ENCODE data around the gene EXD3. TPM values are rescaled to one million over a fixed set of nuclear protein-coding genes. Genes with fewer than 3 reads are reported as not detected.

Gene EXD3
- total and polyA plus RNA-seq, 9 of the 15 experiments (the other 6 are each of a cell fraction or from before 2014, with no cell fraction given) = 0.29 to 12.5 (median 3.9) TPM

DNA sequence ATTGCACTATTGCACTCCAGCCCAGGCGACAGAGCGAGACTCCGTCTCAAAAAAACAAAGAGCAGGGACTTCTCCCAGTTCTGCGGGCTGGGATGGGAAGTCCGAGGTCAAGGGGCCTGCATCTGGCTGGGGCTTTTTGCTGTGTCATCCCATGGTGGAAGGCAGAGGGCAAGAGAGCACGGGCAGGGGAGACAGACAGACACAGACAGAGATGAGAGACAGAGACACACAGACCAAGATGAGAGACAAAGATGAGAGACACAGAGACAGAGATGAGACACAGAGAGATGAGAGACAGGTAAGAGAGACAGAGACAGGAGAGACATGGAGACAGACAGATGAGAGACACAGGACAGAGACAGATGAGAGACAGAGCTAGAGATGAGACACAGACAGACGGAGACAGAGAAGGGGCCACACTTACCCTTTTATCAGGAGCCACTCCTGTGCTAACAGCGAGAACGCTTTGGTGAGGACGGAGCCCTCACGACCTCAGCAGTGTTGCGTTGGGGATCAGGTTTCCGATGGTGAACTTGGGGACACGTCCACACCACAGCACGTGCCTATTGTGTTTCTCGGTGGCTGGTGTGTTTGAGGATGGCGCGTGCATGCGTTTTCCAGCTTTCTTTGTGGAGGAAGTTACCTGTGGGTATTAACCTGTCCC is 154.3 kb downstream of the EXD3 start (continued):
- TF ChIP-seq, protein P1, sequence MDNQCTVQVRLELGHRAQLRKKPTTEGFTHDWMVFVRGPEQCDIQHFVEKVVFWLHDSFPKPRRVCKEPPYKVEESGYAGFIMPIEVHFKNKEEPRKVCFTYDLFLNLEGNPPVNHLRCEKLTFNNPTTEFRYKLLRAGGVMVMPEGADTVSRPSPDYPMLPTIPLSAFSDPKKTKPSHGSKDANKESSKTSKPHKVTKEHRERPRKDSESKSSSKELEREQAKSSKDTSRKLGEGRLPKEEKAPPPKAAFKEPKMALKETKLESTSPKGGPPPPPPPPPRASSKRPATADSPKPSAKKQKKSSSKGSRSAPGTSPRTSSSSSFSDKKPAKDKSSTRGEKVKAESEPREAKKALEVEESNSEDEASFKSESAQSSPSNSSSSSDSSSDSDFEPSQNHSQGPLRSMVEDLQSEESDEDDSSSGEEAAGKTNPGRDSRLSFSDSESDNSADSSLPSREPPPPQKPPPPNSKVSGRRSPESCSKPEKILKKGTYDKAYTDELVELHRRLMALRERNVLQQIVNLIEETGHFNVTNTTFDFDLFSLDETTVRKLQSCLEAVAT (IDR thresholded peaks at IDR 0.05) = peak; percentile 78 to 93; a peak in 2 of 4 replicates
- TF ChIP-seq, protein P2, sequence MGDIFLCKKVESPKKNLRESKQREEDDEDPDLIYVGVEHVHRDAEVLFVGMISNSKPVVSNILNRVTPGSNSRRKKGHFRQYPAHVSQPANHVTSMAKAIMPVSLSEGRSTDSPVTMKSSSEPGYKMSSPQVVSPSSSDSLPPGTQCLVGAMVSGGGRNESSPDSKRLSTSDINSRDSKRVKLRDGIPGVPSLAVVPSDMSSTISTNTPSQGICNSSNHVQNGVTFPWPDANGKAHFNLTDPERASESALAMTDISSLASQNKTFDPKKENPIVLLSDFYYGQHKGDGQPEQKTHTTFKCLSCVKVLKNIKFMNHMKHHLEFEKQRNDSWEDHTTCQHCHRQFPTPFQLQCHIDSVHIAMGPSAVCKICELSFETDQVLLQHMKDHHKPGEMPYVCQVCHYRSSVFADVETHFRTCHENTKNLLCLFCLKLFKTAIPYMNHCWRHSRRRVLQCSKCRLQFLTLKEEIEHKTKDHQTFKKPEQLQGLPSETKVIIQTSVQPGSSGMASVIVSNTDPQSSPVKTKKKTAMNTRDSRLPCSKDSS (IDR thresholded peaks at IDR 0.05; ENCODE audit: low read depth, partially characterized antibody) = no peak
- TF ChIP-seq E2F3 (CRISPR knock-in tag; IDR thresholded peaks at IDR 0.05) (no peak), ZNF184 (CRISPR knock-in tag; IDR thresholded peaks at IDR 0.05) (no peak), ZNF140 (CRISPR knock-in tag; IDR thresholded peaks at IDR 0.05) (no peak), FOXA3 (CRISPR knock-in tag; conservative IDR thresholded peaks at IDR 0.05 in 1 of 2, IDR thresholded peaks at IDR 0.05 in 1 of 2) (no peak; a peak in 2 of 4 replicates), TOE1 (IDR thresholded peaks at IDR 0.05; ENCODE audit: borderline replicate concordance) (peak; percentile 65; the same call in 1 of the 2 replicates), TOE1 (CRISPR knock-in tag; IDR thresholded peaks at IDR 0.05; ENCODE audit: borderline replicate concordance, low read depth) (no peak), CSDE1 (IDR thresholded peaks at IDR 0.05) (no peak), PHB (CRISPR knock-in tag; IDR thresholded peaks at IDR 0.05) (no peak), BCL6 (CRISPR knock-in tag; IDR thresholded peaks at IDR 0.05) (no peak), ZNF445 (CRISPR knock-in tag; IDR thresholded peaks at IDR 0.05; ENCODE audit: low read depth) (no peak), YBX1 (IDR thresholded peaks at IDR 0.05) (no peak), ETV6 (IDR thresholded peaks at IDR 0.05; ENCODE audit: borderline replicate concordance in 1 of 2, low read depth in 2 of 2, low read length in 1 of 2) (0 out of 4 replicates have a peak, but pooled peaks of 1 of the 2 experiments have one; percentile 25), ETV6 (CRISPR knock-in tag; IDR thresholded peaks at IDR 0.05; ENCODE audit: borderline replicate concordance) (no peak)
- TF ChIP-seq, protein P3, sequence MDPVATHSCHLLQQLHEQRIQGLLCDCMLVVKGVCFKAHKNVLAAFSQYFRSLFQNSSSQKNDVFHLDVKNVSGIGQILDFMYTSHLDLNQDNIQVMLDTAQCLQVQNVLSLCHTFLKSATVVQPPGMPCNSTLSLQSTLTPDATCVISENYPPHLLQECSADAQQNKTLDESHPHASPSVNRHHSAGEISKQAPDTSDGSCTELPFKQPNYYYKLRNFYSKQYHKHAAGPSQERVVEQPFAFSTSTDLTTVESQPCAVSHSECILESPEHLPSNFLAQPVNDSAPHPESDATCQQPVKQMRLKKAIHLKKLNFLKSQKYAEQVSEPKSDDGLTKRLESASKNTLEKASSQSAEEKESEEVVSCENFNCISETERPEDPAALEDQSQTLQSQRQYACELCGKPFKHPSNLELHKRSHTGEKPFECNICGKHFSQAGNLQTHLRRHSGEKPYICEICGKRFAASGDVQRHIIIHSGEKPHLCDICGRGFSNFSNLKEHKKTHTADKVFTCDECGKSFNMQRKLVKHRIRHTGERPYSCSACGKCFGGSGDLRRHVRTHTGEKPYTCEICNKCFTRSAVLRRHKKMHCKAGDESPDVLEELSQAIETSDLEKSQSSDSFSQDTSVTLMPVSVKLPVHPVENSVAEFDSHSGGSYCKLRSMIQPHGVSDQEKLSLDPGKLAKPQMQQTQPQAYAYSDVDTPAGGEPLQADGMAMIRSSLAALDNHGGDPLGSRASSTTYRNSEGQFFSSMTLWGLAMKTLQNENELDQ (CRISPR knock-in tag; IDR thresholded peaks at IDR 0.05; ENCODE audit: borderline replicate concordance) = no peak
- TF ChIP-seq, protein P4, sequence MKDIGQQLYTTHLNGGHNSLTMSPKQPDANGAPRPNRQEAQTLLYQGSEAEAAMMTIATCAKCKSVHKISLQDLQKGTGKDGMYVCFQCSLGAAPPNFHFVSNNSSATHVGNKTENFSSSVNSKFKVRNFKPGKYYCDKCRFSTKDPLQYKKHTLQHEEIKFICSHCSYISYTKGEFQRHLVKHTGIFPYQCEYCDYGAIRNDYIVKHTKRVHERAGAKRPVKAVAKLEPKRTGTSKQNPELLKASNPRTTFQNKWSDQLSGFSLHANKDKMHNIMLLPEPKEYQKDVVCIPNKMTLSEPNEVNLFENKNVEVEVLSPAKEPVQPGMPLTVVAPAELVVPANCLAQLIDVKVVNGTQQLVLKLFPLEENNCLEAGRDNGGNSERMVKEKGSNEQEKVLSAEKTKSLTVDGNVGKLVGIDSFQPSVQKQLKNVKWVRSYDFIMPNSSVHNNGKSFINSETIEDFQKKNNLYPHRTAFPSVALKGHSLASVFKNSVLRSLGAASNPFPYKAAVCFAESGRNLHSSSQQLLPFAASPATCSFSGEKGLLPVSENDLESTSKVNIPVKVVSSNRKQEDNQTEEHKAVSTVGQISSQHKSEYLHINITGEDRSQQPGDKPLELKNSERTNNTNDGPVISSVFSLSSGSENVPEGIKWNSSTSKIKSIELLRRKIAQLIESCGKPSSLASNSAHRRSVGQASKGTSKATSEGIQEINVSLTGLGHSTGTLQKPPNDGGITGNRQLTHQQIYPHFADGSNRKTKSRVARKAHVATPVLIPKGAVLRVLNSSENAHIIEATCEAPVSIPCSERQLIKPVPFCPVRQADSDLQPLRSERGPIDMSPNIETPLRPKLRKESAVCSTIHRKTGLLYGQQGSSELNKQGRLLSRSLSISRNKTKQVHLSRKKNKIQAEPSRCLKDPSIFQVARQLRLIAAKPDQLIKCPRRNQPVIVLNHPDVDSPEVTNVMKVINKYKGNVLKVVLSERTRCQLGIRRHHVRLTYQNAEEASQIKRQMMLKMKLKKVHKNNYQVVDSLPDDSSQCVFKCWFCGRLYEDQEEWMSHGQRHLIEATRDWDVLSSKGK (CRISPR knock-in tag; IDR thresholded peaks at IDR 0.05) = no peak
- TF ChIP-seq, protein P5, sequence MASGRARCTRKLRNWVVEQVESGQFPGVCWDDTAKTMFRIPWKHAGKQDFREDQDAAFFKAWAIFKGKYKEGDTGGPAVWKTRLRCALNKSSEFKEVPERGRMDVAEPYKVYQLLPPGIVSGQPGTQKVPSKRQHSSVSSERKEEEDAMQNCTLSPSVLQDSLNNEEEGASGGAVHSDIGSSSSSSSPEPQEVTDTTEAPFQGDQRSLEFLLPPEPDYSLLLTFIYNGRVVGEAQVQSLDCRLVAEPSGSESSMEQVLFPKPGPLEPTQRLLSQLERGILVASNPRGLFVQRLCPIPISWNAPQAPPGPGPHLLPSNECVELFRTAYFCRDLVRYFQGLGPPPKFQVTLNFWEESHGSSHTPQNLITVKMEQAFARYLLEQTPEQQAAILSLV (tag; IDR thresholded peaks at IDR 0.05) = no peak
